IMR-90 (cell line): Measurements from ENCODE around the gene HACD2. TPM values are rescaled to one million over a fixed set of nuclear protein-coding genes. Genes with fewer than 3 reads are reported as not detected.

Source experiments
- ATAC-seq: fragments of 200-7000 bp; cut with Tn5 transposase; 2 replicates; pipeline ENCODE4 v1.9.1; 2020; ENCODE audit warnings: low read depth, mild to moderate bottlenecking, moderate library complexity
- BruUV-seq: library from RNA; stranded (reverse); fragments of 400-500 nt; replicated peaks from 2 replicates; lab custom pipeline; 2021; lab: Mats Ljungman, UMichigan
- CTCF ChIA-PET: fragments of 300-600 bp; formaldehyde crosslinking; extraction: SDS; loops from one replicate; lab custom pipeline; 2021; ENCODE audit warnings: antibody characterized with exemption; lab: Yijun Ruan, JAX
- POLR2A ChIA-PET: fragments of 300-600 bp; sonication (Branson Sonifier 250); formaldehyde crosslinking; loops from one replicate; lab custom pipeline; 2022; ENCODE audit warnings: antibody characterized with exemption; ENCODE audit not compliant: unreplicated experiment; lab: Charles Lee
- DNase-seq: peaks from one replicate; pipeline ENCODE4 v3.0.0; 2013
- H2AFZ ChIP-seq: replicated peaks from 2 replicates; pipeline ENCODE3; 2013; ENCODE audit warnings: low read length, mild to moderate bottlenecking; ENCODE audit not compliant: poor library complexity
- H2AK5ac ChIP-seq: 2 replicates; pipeline ENCODE4 v1.6.1; 2013; ENCODE audit warnings: low read depth, low read length, inconsistent platforms
- H2AK9ac ChIP-seq: replicated peaks from 2 replicates; pipeline ENCODE3; 2013; ENCODE audit warnings: mild to moderate bottlenecking, low read depth, low read length, moderate library complexity; ENCODE audit not compliant: poor library complexity
- H2BK120ac ChIP-seq: 2 replicates; pipeline ENCODE4 v1.6.1; 2013; ENCODE audit warnings: low read depth, low read length, inconsistent platforms
- H2BK15ac ChIP-seq: 3 replicates; pipeline ENCODE4 v1.6.1; 2013; ENCODE audit warnings: low read depth, low read length, inconsistent platforms
- H2BK20ac ChIP-seq: 2 replicates; pipeline ENCODE4 v1.6.1; 2013; ENCODE audit warnings: low read depth, mild to moderate bottlenecking, inconsistent platforms, low read length, moderate library complexity
- H2BK5ac ChIP-seq: 2 replicates; pipeline ENCODE4 v1.6.1; 2013; ENCODE audit warnings: mild to moderate bottlenecking, low read depth, low read length, inconsistent platforms; ENCODE audit not compliant: poor library complexity, severe bottlenecking
- H3K14ac ChIP-seq: replicated peaks from 2 replicates; pipeline ENCODE4 v1.6.1; 2013; ENCODE audit warnings: low read depth, low read length, inconsistent platforms
- H3K18ac ChIP-seq: 2 replicates; pipeline ENCODE4 v1.6.1; 2013; ENCODE audit warnings: low read depth, low read length, control low read depth
- H3K23ac ChIP-seq: 2 replicates; pipeline ENCODE4 v1.6.1; 2013; ENCODE audit warnings: low read depth, low read length, inconsistent platforms
- H3K27ac ChIP-seq: 2 replicates; pipeline ENCODE4 v1.5.1; 2013; ENCODE audit warnings: mild to moderate bottlenecking, control low read depth, low read length; ENCODE audit not compliant: insufficient read depth
- H3K27me3 ChIP-seq: 2 replicates; pipeline ENCODE4 v1.6.1; 2013; ENCODE audit warnings: low read length; ENCODE audit not compliant: control insufficient read depth, insufficient read depth
- H3K36me3 ChIP-seq: 2 replicates; pipeline ENCODE4 v1.6.1; 2013; ENCODE audit warnings: low read length, mixed read lengths; ENCODE audit not compliant: control insufficient read depth, insufficient read depth
- H3K4ac ChIP-seq: 2 replicates; pipeline ENCODE4 v1.6.1; 2013; ENCODE audit warnings: low read depth, low read length, inconsistent platforms
- H3K4me1 ChIP-seq: 2 replicates; pipeline ENCODE4 v1.6.1; 2013; ENCODE audit warnings: low read length, mixed read lengths; ENCODE audit not compliant: control insufficient read depth, insufficient read depth
- H3K4me2 ChIP-seq: 2 replicates; pipeline ENCODE4 v1.6.1; 2013; ENCODE audit warnings: low read depth, mild to moderate bottlenecking, control low read depth, low read length, moderate library complexity
- H3K4me3 ChIP-seq: 2 replicates; pipeline ENCODE4 v1.5.1; 2013; ENCODE audit warnings: low read depth, mild to moderate bottlenecking, control low read depth, low read length, moderate library complexity; ENCODE audit not compliant: insufficient read depth
- H3K56ac ChIP-seq: 2 replicates; pipeline ENCODE4 v1.6.1; 2013; ENCODE audit warnings: low read length, inconsistent platforms; ENCODE audit not compliant: insufficient read depth; ENCODE audit errors: extremely low read depth
- H3K79me1 ChIP-seq, 2 experiments: 2 replicates each; pipeline ENCODE4 v1.6.1; 2013; ENCODE audit warnings: low read length in 2 of 2, inconsistent platforms in 1 of 2, low read depth in 1 of 2
- H3K9ac ChIP-seq: 2 replicates; pipeline ENCODE4 v1.6.1; 2013; ENCODE audit warnings: low read depth, low read length, control low read depth
- H3K9me1 ChIP-seq: 2 replicates; pipeline ENCODE4 v1.6.1; 2013; ENCODE audit warnings: low read length, inconsistent platforms; ENCODE audit not compliant: insufficient read depth
- H3K9me3 ChIP-seq: 2 replicates; pipeline ENCODE4 v1.6.1; 2013; ENCODE audit warnings: low read length; ENCODE audit not compliant: control insufficient read depth, insufficient read depth
- H4K20me1 ChIP-seq: 2 replicates; pipeline ENCODE4 v1.6.1; 2013; ENCODE audit warnings: low read length, inconsistent platforms; ENCODE audit not compliant: insufficient read depth
- H4K5ac ChIP-seq: 2 replicates; pipeline ENCODE4 v1.6.1; 2013; ENCODE audit warnings: mild to moderate bottlenecking, low read depth, low read length, control low read depth
- H4K8ac ChIP-seq, 2 experiments: 2 replicates each; pipeline ENCODE4 v1.6.1; 2013; ENCODE audit warnings: low read depth in 2 of 2, low read length in 2 of 2, control low read depth in 1 of 2, inconsistent platforms in 1 of 2
- H4K91ac ChIP-seq: 2 replicates; pipeline ENCODE4 v1.6.1; 2013; ENCODE audit warnings: low read depth, low read length, inconsistent platforms; ENCODE audit not compliant: insufficient read depth
- BHLHE40 ChIP-seq: fragments of 150-350 bp; IDR thresholded peaks from 2 replicates; pipeline ENCODE4 v1.6.1; 2016; ENCODE audit warnings: mild to moderate bottlenecking, low read depth, low read length
- CEBPB ChIP-seq: IDR thresholded peaks from 2 replicates; pipeline ENCODE4 v1.6.1; 2012; ENCODE audit warnings: low read depth, low read length, improper control_type of control experiment
- CHD1 ChIP-seq: IDR thresholded peaks from 2 replicates; pipeline ENCODE4 v1.6.1; 2012; ENCODE audit warnings: low read depth, low read length, improper control_type of control experiment
- CTCF ChIP-seq: conservative IDR thresholded peaks from 2 replicates; pipeline ENCODE4 v1.5.1; 2012; ENCODE audit warnings: mild to moderate bottlenecking, low read depth, low read length, improper control_type of control experiment
- ELK1 ChIP-seq: fragments of 150-350 bp; IDR thresholded peaks from 2 replicates; pipeline ENCODE4 v1.6.1; 2016; ENCODE audit warnings: low read depth, mild to moderate bottlenecking, low read length, moderate library complexity, borderline replicate concordance
- MAFK ChIP-seq: IDR thresholded peaks from 2 replicates; pipeline ENCODE4 v1.6.1; 2012; ENCODE audit warnings: low read depth, low read length, improper control_type of control experiment
- MAZ ChIP-seq: IDR thresholded peaks from 2 replicates; pipeline ENCODE4 v1.6.1; 2012; ENCODE audit warnings: low read depth, mild to moderate bottlenecking, low read length, improper control_type of control experiment, moderate library complexity, borderline replicate concordance
- MXI1 ChIP-seq: IDR thresholded peaks from 2 replicates; pipeline ENCODE4 v1.6.1; 2012; ENCODE audit warnings: low read depth, mild to moderate bottlenecking, low read length, moderate library complexity, borderline replicate concordance
- POLR2A ChIP-seq: IDR thresholded peaks from 2 replicates; pipeline ENCODE4 v1.6.1; 2012; ENCODE audit warnings: mild to moderate bottlenecking, low read depth, low read length
- RAD21 ChIP-seq: IDR thresholded peaks from 2 replicates; pipeline ENCODE4 v1.6.1; 2012; ENCODE audit warnings: low read length, improper control_type of control experiment
- RCOR1 ChIP-seq: IDR thresholded peaks from 2 replicates; pipeline ENCODE4 v1.6.1; 2012; ENCODE audit warnings: mild to moderate bottlenecking, low read length, improper control_type of control experiment; ENCODE audit not compliant: insufficient replicate concordance
- SMC3 ChIP-seq: fragments of 150-350 bp; IDR thresholded peaks from 2 replicates; pipeline ENCODE4 v1.6.1; 2016; ENCODE audit warnings: low read depth, mild to moderate bottlenecking, antibody characterized with exemption, low read length, moderate library complexity
- USF2 ChIP-seq: fragments of 150-350 bp; IDR thresholded peaks from 2 replicates; pipeline ENCODE4 v1.6.1; 2017; ENCODE audit warnings: mild to moderate bottlenecking, antibody characterized with exemption, low read length, low read depth
- WGBS, 2 experiments: methylation state at CpG; one replicate each; pipeline versions ENCODE4 v1.1.5 to v1.1.7; 2013; ENCODE audit warnings: missing lambda C conversion rate in 2 of 2; ENCODE audit not compliant: insufficient read length in 1 of 2; ENCODE audit errors: extremely low coverage in 2 of 2; 5-methylcytosine and 5-hydroxymethylcytosine counted together
- dilution Hi-C: fragments of 300-500 bp; cut with HindIII; formaldehyde crosslinking; loops from one replicate; pipeline ENCODE4 v1.14.3; 2018; ENCODE audit warnings: low sequenced_read_pairs; ENCODE audit not compliant: unreplicated experiment
- in situ Hi-C: fragments of 300-500 bp; cut with MboI; formaldehyde crosslinking; loops from 3 replicates; pipeline ENCODE4 v1.14.3; 2019; ENCODE audit warnings: low sequenced_read_pairs, inconsistent platforms, mixed read lengths
- intact Hi-C: fragments of 100-400 bp; cut with micrococcal nuclease; formaldehyde crosslinking; loops from 2 replicates; pipeline ENCODE4 v1.10.0; 2022
- polyA plus RNA-seq, 3 experiments: library from polyadenylated mRNA; depleted of rRNA; stranded (reverse); fragments of >200 nt; gene quantifications; 2 replicates each; pipeline ENCODE4 v1.2.3, GENCODE V29; 2012; ENCODE audit warnings: low replicate concordance in 1 of 3
- total RNA-seq: library from RNA; depleted of rRNA; stranded (reverse); fragments of >200 nt; gene quantifications from 2 replicates; pipeline ENCODE4 v1.2.3, GENCODE V29; 2012

Gene HACD2
- total and polyA plus RNA-seq, 2 of the 4 experiments (the other 2 are of a cell fraction): 21.5 to 22.6 TPM

GRCh38 chr3:123476967-123477750 lies 107.7 kb downstream of the HACD2 start:
- H3K18ac ChIP-seq: no peak overlapping the region
- intact Hi-C loops: no loop called here
- in situ Hi-C loops: no loop called here
- H3K36me3 ChIP-seq: no peaks in the 10 kb centered on the region
- H2BK20ac ChIP-seq: no peak overlapping the region
- H3K9me1 ChIP-seq: no peaks in the 10 kb centered on the region
- CTCF ChIA-PET: interaction anchor here (0.6 kb wide), 1 partner anchor 25 kb away, joined by 3 read pairs; no protein-coding TSS in a partner anchor
- 78% methylated on average over 8 of the region's 15 CpGs; no CpG with 5 or more reads in 1 of the 2 experiments for WGBS, 2 experiments
- H4K5ac ChIP-seq: no peak overlapping the region
- H4K91ac ChIP-seq: no peak overlapping the region
- H3K9me3 ChIP-seq: no peaks in the 10 kb centered on the region
- TF ChIP-seq MAFK (no peak), RCOR1 (no peak), MXI1 (no peak), USF2 (no peak), SMC3 (no peak), CTCF (no peak), CHD1 (no peak), POLR2A (no peak), MAZ (no peak), ELK1 (no peak), RAD21 (no peak), BHLHE40 (no peak), CEBPB (no peak)
- dilution Hi-C loops: no loop called here
- H2BK15ac ChIP-seq: no peak overlapping the region
- H3K79me1 ChIP-seq: no peaks in the 10 kb centered on the region
- no peak overlapping the region for H3K14ac ChIP-seq
- H2BK5ac ChIP-seq: no peak overlapping the region
- no peak overlapping the region for H3K4me3 ChIP-seq
- no peak overlapping the region for H2AFZ ChIP-seq
- ATAC-seq (no peak), DNase-seq (no peak)
- H3K9ac ChIP-seq: no peak overlapping the region
- no peak overlapping the region for H3K56ac ChIP-seq
- H3K27me3 ChIP-seq: peaks cover 65% of the 10 kb centered on the region
- no peak overlapping the region for H2AK5ac ChIP-seq
- H3K23ac ChIP-seq: no peak overlapping the region
- H3K4ac ChIP-seq: no peak overlapping the region
- no peaks in the 10 kb centered on the region for H4K20me1 ChIP-seq
- no peak overlapping the region for H2AK9ac ChIP-seq
- POLR2A ChIA-PET: no interaction called here
- no peak overlapping the region for H2BK120ac ChIP-seq
- no peak overlapping the region for H3K27ac ChIP-seq
- no peak overlapping the region for H4K8ac ChIP-seq
- BruUV-seq: no TSS peak
- no peak overlapping the region for H3K4me2 ChIP-seq
- no peaks in the 10 kb centered on the region for H3K4me1 ChIP-seq
